HG03025 (cell line): ENCODE results near the gene ANKRD23.
"Not testable (repeated sequence)": the region's sequence is repeated elsewhere in the genome, so short reads cannot be mapped to it uniquely, and the experiment has no call there.

Source experiments
- ATAC-seq: cut with Tn5 transposase; IDR thresholded peaks from one replicate; pipeline ENCODE4 v1.9.1; 2021; ENCODE audit warnings: mild to moderate bottlenecking, moderate library complexity; ENCODE audit not compliant: unreplicated experiment, low FRiP score

ANKRD23 gene

DNA sequence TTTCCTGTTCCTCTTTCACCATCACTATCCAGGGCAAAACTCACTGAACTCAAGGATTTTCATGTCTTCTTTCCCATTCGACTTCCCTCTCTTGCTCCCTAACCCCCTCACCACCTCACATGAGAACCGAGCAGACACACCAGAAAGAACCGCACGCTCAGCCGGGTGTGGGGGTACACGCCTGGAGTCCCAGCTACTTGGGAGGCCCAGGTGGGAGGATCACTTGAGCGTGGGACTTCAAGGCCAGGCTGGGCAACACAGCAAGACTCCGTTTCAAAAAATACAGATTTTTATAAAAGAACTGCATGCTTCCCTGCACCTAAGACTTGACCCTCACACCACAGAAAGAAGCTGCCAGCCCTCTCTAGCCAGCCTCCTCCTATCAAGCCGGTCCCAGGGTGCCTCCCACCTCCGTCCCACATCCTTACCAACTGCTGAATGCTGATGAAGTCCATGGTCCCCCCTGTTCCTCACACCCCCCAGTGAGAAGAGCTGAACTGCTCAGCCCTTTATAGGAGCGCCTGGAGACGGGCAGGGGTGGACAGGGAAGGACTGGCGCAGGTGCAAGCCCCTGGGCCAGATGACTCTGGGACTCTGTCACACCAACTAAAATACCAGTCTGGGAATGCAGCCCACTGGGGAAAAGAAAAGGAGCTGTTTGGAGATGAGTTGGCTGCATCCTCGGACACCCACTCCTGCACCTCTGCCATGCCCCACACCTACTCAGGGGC lies at the start of gene ANKRD23:
Gene ANKRD23 (minus strand): TSS at position 484 of the 731 bp plus-strand sequence. CDS start 29 bp downstream, at position 455.
- ATAC-seq, result no peak

DNA sequence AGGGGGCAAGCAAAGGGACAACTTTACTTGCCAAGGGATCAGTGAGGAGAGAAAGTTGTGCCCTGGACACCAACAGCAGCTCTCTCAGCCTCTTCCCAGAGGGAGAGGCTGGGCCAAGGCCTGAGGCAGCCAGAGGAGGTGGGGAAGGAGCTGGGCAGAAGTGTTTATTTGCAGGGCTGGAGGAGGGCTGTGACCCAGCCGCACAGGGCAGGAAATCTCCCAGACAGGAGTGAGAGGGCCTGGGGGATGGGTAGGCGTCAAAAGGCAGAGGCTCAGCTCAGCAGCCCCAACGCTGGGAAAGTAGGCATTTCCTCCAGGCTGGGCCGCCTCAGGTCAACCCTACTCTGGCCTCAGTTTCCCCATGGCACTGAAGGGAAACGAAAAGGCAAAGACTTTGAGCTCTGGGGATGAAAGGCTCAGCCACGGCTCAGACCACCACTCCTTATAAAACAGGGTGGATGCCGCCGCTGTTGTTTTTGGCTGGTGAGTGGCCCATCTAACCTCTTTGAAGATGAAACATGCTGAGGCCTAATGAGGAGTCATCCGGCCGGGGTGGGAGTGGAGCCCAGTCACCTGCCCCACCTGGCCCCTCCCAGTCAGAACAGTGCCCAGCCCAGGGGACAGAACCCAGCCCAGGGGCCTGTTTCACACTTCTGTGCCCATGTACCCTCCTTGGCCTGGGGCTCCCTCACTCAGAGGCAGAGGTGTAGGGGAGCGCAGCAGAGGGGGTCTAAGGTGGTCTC lies 47.9 kb upstream of the ANKRD23 start:
- ATAC-seq, result no peak

DNA sequence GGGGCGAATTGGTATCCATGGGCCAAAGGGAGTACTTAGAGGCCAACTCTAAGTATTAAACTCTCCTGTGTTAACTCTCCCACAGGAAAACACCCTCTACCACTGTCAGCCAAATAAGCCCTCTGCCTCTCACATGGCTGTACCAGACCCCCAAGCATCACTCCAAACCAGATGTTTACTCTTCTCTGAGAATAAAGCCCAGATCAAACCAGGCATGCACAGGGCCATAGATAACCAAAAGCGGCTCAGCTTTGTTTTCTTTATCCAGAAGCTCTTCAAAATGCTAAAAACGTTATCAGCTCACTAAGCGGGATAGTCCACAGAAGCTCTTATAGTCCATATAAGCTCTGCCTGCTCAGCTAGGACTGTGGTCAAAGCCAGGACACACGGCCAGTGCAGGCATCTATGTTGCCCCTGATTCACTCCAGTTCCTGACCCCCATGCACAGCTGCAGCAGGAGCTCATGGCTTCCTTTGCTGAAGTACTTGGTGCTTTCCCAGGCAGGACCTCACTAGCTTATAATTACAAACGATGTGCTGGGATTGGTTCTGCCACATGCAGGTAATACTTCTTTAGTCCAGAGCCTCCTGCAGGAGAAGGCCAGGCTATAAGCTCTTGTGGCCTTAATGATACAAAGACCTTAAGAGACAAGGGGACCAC lies 47.0 kb upstream of the ANKRD23 start:
- no peak for ATAC-seq

DNA sequence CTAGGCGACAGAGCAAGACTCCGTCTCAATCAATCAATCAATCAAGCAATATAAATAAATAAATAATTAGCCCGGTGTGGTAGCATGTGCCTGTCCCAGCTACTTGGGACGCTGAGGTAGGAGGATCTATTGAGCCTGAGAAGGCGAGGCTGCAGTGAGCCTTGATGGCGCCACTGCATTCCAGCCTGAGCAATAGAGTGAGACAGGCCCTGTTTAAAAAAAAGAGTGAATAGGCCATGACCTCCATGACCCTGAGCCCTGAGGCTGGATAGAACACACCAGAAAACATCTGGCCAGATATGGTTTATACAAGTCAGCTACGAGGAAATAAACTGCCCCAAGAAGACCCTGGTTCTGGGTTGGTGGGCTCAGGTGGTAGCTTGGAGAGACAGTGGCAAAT lies 46.4 kb upstream of the ANKRD23 start:
- ATAC-seq, result no peak

DNA sequence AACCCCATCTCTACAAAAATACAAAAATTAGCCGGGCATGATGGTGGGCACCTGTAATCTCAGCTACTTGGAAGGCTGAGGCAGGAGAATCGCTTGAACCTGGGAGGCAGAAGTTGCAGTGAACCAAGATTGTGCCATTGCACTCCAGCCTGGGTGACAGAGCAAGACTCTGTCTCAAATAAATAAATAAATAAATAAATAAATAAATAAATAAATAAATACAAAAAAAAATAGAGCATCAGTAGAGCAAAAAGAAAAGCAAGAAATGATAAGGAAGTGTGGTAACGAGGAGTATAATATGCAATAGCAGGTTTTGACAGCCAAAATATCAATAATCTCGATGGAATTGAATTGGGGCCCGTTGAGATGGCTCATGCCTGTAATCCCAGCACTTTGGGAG lies 45.7 kb upstream of the ANKRD23 start:
- ATAC-seq, result not testable (repeated sequence)

DNA sequence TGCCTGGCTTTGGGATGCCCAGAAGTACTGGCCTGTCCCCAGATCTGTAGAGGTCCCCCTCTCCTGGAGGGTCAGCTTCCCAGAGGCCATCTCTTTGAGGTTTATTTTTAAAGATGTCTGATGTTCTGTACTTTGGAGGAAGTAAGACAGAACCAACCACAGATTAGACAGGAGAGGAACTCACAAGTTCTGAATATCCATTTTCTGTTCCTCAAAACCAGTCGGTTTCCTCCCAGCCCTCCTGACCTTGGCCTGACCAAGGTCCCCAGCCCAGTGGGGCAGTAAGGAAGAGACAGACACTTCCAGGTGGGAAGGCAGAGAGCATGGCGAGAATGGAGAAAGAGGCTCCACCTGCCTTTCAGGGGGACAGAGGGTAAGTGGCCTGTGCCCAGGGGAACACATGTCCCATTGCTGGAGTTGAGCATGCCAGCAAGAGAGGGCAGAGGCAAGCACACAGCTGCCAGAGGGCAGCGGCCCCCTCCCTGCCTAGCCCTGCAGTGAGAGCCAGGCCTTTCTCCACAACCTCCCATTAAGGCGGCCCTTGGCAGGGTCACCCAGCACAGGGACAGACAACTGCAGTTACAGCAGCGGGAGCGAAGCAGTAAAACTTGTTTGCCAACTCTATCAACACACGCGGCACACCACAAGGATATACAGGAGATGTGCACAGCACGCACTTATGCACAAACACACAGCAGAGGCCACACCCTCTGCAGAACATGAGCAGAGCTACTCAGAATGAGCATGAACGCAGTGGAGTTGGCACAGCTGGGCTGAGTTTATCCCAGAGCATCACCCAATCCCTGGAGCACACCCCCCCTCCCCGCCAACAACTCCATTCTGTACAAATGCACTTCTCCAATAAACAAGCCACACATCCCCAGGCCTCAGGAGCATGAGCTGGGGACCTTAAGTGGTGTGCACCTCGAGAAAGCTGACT lies 44.5 kb upstream of the ANKRD23 start:
- no peak for ATAC-seq

DNA sequence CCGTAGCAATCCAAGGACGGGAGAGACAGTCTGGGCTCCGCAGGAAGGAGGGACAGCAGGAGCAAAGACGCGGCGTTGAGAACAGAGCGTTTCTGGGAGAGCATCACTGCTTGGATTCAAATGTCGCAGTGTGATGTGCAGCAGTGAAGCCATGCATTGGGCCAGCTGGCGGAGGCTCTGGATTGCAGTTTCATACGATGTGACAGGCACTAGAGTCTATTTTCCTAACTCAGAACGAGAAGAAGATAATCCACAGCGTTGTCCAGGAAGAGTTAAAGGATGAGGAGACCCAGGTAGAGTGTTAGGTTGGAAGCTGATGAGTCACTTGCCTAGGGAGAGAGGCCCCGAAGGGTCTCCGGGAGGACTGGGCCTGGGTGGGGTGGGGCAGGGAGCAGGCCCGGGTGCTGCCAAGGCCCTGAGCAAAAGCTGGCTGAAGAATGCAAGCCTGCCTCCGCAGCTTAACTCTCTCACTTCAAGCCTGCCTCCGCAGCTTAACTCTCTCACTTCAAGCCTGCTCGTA lies 43.7 kb upstream of the ANKRD23 start:
- no peak for ATAC-seq

DNA sequence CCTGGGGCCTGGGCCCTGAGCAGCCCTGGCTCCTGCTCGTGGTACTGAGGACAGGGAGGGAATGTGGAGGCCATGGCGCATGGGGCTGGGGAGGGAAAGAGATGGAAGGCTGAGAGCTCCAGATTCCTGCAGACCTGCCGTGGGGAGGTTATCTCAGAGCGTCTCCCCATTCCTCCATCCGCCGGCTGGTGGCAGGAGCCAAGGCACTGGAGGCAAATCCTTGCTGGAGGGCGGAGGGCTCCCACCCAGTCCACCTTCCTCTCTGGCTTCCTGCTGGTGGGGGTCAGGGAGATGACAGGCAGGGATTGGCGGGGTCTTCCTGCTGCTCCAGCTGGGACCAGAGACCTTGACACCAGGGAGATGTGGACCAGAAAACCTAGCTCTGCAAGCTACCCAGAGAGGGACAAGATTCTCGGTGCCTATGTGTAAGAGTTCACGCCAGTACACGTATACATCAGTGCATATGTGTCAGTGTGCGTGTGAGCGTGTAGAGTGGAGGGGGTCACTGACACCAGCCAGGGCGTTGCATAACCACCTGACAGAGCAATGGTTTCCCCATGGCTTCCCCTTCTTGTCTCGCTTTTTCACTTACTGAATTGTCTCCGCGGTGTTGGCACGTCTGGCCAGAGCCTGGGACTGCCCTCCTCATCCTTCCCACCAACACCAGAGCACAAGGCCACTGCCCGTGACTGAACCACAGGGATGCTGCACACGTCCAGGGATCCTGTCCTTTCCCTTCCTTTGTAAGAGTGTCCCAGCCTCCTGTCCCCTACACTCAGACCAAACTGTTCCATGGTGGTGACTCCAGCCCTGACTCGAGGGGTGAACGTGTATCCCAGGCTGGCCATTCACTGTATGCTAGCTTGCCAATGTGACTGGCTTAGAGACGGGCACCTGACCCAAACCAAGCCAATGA lies 41.9 kb upstream of the ANKRD23 start:
- no peak for ATAC-seq

DNA sequence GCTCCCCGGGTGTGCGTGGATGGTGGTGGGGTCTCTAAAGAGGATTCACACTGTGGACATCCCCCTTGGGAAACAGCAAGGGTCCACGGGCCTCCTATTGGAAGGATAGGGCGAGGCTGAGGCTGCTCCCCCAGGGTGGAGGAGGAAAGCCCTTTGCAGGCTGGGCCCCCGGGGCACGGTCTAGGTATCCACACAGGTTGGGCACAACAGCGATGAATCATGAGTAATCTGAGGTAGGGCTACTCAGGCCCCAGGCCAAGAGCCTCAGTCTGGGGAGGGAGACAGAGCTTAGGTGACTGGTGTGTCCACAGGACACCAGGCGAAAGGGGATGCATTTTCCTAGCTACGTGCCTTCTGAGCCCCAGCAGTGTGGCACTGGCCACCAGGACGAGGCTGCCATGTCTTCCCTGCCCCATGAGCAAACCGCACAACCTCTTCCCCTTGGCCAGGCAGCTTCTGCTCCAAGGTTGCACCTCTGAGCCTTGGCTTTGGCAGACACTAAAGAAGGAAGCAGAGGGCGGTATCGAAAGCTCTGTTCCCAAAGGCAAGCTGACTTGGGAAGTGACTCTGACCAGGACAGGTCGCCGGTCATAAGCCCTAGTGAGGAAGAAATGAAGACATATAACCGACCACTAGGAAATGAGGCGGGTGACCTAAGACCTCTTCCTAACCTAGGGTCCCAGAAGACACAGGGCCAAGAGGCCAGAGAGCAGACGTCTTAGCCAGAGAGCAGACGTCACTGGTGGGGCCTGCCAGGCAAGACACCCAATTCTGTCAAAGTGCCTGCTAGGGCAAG lies 40.7 kb upstream of the ANKRD23 start:
- ATAC-seq, result no peak

DNA sequence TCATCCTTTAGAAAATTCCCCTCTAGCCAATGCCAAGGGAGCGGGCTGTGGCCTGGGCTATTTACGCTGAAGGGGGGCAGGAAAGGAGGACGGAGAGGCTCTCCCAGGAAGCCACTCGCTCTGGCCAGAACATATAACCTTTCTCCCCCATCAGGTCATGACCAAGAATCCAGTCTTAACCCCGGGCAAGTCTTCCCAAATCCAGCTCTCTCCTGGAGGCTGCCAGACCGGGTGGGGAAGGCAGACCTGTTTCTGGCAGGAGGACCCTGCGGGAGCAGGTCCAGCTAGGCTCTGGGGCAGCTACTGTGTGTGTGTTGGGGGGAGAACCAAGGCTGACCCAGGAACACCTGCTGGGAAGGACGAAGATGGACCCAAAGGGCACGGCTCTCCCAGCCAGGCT lies 39.5 kb upstream of the ANKRD23 start:
- ATAC-seq, result no peak

DNA sequence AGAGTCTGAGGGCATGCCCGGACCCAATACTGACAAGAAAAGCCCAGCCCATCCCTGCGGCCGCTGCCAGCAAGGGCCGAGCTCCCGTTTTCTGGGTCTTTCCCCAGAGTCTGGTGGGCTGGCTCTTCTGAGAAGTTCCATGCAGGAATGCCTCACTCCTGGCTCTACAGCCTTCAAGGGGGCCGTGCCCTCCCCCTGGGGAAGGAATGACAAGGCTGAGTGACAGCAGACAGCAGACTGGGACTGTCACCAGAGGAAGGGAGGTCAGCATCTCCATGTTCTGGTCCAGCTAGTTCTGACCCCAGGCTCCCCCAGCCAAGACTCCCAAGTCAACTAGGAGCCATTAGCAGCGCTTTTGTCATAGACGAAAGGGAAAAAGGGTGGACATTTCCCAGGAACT lies 39.1 kb upstream of the ANKRD23 start:
- ATAC-seq, result no peak

DNA sequence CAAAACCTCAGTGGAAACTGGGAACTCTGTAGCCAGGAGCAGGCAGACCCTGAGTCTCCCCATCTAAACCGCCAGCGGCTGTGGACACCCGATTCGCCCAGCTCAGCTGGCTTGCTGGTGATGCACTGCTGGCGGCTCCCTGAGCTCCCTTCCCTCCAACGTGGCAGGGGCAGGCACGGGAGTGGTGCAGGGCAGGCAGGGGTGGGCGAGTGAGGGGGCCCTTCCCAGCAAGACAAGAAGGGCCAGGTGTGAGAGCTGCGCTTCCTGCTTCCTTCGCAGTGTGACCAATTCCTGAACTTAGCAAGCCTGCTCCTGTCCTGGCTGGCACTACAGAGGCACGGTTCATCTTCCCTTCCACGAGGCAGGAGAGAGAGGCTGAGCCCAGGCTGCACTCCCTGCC lies 38.4 kb upstream of the ANKRD23 start:
- ATAC-seq, result no peak

DNA sequence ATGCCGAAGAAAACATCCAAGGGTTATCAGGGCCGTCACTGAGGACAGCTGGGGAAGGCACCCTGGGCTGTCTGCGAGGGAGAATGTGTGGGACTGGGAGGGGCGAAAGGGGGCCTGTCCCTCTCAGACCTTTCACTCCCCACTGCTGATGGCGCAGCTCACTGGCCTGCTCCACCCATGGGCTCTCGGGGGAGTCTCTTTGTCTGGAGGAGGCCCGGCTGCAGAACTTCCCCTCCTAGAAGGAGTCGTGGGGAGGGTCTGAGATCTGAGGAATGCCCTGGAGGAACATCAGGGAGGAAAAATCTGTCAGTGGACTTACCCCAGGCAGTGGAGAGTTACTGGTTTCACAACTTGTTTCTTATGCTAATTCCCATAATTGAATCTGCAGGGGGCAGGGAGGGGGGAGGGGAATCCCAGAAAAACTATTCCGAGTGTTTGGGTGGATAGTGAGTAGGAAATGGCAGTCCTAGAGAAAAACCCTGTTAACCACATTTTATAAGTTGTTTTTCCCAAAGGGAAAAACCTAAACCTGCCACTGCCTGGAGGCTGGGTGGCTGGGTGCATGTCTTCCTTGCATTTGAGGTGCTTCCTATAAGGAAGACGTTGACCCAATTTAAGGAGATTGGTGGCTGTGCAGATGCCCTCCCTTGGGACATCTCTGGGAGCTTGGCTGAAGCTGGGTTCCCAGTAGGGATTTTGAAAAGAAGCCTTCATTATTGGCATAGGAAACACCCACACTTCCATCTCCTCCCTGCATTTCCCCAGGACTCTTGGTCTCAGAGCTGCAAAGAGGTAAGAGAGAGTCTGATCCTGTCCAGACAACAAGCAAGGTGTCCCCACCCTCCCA lies 37.8 kb upstream of the ANKRD23 start:
- ATAC-seq, result no peak

DNA sequence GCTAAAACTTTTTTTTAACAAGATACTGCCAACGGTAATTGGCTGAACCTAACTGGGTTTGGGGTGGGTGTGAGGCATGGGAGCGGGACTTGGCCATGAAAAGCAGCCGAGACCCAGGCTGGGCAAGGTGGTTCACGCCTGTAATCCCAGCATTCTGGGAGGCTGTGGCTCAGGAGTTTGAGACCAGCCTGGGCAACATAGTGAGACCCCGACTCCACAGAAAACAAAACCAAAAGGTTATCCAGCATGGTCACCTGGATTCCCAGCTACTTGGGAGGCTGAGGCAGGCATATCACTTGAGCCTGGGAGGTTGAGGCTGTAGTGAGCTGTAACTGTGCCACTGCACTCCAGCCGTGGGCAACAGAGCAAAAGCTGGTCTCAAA lies 37.1 kb upstream of the ANKRD23 start:
- no peak for ATAC-seq

DNA sequence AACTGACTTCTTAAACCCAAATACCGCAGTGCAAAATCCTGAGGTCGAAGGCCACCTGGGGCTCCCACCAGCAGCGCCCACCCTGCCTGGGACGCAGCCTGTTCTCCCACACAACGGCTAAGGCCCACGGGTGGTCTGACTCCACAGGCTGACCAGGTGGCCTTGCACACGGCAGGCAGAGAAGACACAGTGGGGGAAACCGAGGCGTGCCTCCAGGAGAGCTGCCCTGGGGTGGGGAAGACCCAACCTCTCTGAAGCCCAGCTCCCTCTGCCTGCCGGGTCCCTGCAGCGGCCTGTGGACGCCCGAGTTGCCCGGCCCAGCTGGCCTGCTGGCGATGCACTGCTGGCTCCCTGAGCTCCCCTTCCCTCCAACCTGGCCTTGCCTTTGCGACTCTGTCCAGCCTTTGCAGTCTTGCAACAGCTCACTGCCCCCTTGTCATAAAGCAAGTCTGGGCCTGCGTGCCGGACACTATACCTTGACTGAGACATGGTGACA lies 35.8 kb upstream of the ANKRD23 start:
- no peak for ATAC-seq

DNA sequence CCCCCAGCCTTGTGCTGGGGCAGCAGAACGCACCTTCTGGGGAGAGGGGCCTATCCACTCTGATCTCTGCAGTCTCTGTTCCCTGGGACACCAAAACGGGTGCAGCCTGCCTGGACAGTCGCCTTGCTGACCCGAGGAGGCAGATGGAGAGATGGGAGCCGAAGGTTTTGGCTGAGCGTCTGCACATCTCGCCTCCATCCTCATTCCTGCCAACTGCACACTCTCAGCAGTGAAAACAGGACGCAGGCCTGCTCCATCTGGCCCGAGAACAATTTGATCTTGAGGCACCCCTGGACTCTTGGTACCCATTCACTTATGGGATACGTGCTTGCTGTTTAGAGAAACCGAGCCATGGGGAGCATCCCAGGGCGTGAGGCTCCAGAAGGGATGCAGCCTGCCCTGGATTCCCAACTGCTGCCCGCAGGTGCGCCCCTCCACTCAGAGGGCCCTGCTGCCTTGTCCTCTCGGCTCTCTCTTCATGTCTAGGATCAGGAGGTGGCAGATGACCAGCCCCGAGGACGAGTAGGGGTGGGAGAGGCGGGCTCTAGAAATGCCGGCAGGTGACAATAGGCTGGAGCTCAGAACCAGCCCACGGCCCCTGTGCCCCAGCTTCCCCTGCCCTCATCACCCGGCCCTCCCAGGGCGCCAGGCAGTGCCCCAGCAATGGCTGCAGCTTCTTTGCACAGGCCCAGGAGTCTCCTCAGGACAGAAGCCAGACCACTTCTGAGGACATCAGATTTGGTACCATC lies 35.1 kb upstream of the ANKRD23 start:
- ATAC-seq, result no peak

DNA sequence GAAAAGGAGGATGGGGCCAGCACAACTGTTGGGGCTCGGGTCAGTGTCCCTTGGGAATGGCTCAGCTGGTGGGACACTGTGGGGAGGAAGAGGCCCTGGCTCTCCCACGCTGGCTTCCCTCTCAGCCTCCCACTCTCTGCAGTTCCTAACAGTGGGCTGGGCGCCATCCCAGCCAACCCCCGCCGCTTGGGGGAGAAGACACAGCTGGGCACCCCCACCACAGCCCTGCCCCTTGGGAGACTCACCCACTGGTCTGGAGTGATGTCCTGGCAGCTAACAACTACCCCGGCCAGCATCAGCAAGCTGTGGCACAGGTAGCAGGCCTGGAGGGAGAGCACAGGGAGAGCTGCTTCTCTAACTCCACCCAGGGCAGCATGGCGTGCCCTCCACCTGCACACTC lies 34.4 kb upstream of the ANKRD23 start:
- no peak for ATAC-seq
